Measurements from ENCODE around the gene FAM3D. TPM values are rescaled to one million over a fixed set of nuclear protein-coding genes. Genes with fewer than 3 reads are reported as not detected.

Gene FAM3D
- total and polyA plus RNA-seq, 2 of the 8 experiments (the other 6 are each of a cell fraction or from before 2014, with no cell fraction given), result not detected

DNA sequence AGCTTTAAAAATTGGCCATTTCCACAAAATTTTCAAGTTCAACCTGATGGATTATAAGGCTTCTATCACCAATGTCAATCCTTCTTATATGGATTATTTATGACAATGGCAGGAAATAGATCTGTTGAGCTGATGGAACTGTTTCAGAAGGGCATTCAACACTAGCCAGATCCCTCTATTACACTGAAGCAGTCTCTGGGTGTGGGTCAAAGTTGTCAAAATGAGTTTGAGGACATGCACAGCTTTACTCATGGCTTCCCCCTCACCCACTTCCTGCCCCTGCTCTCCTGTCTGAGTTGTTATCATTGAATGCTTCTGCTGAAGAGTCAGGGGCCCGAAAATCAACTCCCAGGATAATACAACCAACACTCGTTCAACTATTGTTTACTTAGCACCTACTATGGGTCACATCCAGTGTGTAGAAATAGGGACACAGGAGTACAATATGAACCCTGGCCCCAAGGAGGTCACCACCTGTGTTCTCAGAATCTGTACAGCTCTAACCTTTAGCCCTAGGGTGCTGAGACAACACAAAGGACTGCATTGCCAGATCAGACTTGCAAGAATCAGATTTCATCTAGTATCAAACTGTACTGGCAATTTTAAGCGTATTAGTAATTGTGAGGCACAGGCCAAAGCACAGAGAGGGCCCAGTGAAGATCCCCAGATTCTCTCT lies 41.7 kb upstream of the FAM3D start:
- peaks cover 3 to 6% of the 10 kb centered on the region in 2 experiments; a peak in 2 of 4 replicates for H3K9me3 ChIP-seq (ENCODE audit: insufficient read depth in 2 of 2, low read depth in 1 of 2, low read length in 1 of 2)
- WGBS, 2 experiments (ENCODE audit: extremely low coverage in 1 of 2, insufficient coverage in 1 of 2, insufficient read length in 1 of 2, insufficient replicate concordance in 2 of 2, low coverage in 1 of 2, low lambda C conversion rate in 2 of 2, missing lambda C conversion rate in 1 of 2), result 92% methylated on average over 3 of the region's 3 CpGs; no CpG with 5 or more reads in 1 of the 2 experiments
- no peak overlapping the region for H4K91ac ChIP-seq (replicated peaks; ENCODE audit: insufficient read length, low read length)
- H2BK120ac ChIP-seq (replicated peaks; ENCODE audit: low read depth, low read length), result no peak overlapping the region
- no peaks in the 10 kb centered on the region for H3K36me3 ChIP-seq (ENCODE audit: control insufficient read depth in 2 of 4, insufficient read depth in 4 of 4, low read length in 3 of 4)
- no peak overlapping the region for H3K18ac ChIP-seq (ENCODE audit: extremely low read depth, low read length)
- H3K27me3 ChIP-seq (replicated peaks in 1 of 4; ENCODE audit: control insufficient read depth in 3 of 4, extremely low read depth in 1 of 4, insufficient read depth in 3 of 4, low read length in 3 of 4), result no peaks in the 10 kb centered on the region
- no peaks in the 10 kb centered on the region for H3K79me2 ChIP-seq (ENCODE audit: control insufficient read depth in 1 of 2, insufficient read depth in 2 of 2, low read length in 2 of 2)
- no peak overlapping the region for H2AK5ac ChIP-seq (ENCODE audit: low read depth, low read length)
- H2AFZ ChIP-seq (ENCODE audit: low read length), result no peak overlapping the region
- POLR2A ChIA-PET (ENCODE audit: partially characterized antibody), result no interaction called here
- no peak overlapping the region for H3K4me2 ChIP-seq (ENCODE audit: insufficient read depth in 1 of 2, low read depth in 2 of 2, low read length in 2 of 2)
- CTCF ChIA-PET (ENCODE audit: partially characterized antibody), result interaction anchor here (0.7 to 1.0 kb wide), 2 partner anchors 11 to 24 kb away, joined by 3 read pairs; no protein-coding TSS in a partner anchor
- no peak for TF ChIP-seq ZNF274 (IDR thresholded peaks at IDR 0.05; ENCODE audit: borderline replicate concordance, extremely low read depth, low read length)
- no peak for TF ChIP-seq TBP (IDR thresholded peaks at IDR 0.05; ENCODE audit: low read depth, low read length)
- no peak for TF ChIP-seq JUND (IDR thresholded peaks at IDR 0.05; ENCODE audit: low read length)
- no peak overlapping the region for H4K8ac ChIP-seq (ENCODE audit: extremely low read depth, insufficient read depth, low read length)
- H3K56ac ChIP-seq (replicated peaks; ENCODE audit: insufficient read length, low read depth, low read length), result no peak overlapping the region
- H3K4me1 ChIP-seq (replicated peaks in 1 of 4; ENCODE audit: control insufficient read depth in 3 of 4, insufficient read depth in 4 of 4, low read length in 3 of 4), result no peaks in the 10 kb centered on the region
- peaks cover 2% of the 10 kb centered on the region; the same call in 1 of the 2 replicates for H3K23me2 ChIP-seq (ENCODE audit: low read depth, low read length)
- no peaks in the 10 kb centered on the region for H4K20me1 ChIP-seq (replicated peaks in 1 of 2; ENCODE audit: control insufficient read depth in 1 of 2, insufficient read depth in 2 of 2, low read length in 2 of 2)
- DNase-seq (ENCODE audit: low read depth in 1 of 2, low spot score in 2 of 2) (no peak), FAIRE-seq (no peak)
- H3K14ac ChIP-seq (ENCODE audit: insufficient read length), result no peak overlapping the region
- H4K5ac ChIP-seq (ENCODE audit: insufficient read length, low read depth, low read length), result no peak overlapping the region
- H2BK20ac ChIP-seq (ENCODE audit: low read length), result no peak overlapping the region
- no peak overlapping the region for H2BK15ac ChIP-seq (ENCODE audit: low read length)
- no peak overlapping the region for H3K23ac ChIP-seq (ENCODE audit: insufficient read length)
- H3K4me3 ChIP-seq (ENCODE audit: extremely low read depth in 1 of 4, insufficient read depth in 2 of 4, low read depth in 3 of 4, low read length in 4 of 4), result no peak overlapping the region
- no peaks in the 10 kb centered on the region for H3K79me1 ChIP-seq (ENCODE audit: low read depth, low read length)
- no peak overlapping the region for H2BK12ac ChIP-seq (ENCODE audit: low read depth, low read length)
- H3K4ac ChIP-seq (replicated peaks; ENCODE audit: insufficient read length, low read depth, low read length), result no peak overlapping the region
- H3K27ac ChIP-seq (ENCODE audit: low read depth, low read length), result no peak overlapping the region
- no peak overlapping the region for H2BK5ac ChIP-seq (ENCODE audit: low read depth, low read length)
- H3K9ac ChIP-seq (replicated peaks in 1 of 4; ENCODE audit: extremely low read depth in 1 of 4, low read depth in 3 of 4, low read length in 3 of 4), result no peak overlapping the region
